T-helper 1 cell (primary cell): ENCODE measurements around the gene EPB41L4A.

Experiments used
- DNase-seq, 5 donors: peaks; one replicate each; pipeline ENCODE4 v3.0.0-alpha.2; 2012 to 2020

The EPB41L4A gene

DNA sequence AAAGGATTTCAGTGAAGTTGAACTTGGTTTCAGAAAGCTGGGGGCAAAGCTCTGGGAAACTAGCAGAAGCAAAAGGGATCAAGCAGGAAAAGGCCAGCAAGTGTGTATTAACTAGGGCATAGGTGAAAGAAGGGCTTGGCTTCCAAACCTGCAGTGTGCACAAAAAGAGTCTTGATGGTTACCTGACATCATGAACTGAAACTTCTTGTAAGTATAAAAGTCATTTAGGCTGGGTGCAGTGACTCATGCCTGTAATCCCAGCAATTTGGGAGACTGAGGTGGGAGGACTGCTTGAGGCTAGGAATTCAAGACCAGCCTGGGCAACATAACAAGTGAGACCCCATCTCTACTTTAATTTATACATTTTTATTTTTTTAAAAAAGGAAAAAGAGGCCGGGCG, 216.4 kb downstream of the EPB41L4A start:
- no peak for DNase-seq

DNA sequence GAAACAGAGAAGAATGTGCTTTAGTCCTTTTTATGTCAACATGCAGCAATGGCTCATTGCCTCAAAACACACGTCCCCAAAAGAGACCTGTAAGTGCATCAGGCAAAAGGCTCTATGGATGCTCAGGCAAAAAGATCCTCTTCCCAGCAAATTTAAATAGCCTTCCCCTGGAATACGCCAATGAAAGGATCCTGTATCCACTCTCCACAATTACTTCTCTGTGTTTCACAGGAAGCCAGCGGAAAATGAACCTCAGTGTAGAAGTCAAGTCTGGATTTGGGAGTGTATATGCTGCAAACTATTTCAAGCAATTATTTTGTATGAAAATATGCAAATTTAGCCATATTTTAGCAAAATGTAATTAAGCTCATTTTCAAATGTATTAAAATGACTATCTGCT, 217.9 kb downstream of the EPB41L4A start:
- no peak for DNase-seq

- DNase-seq, result no peak
Measured at GRCh38 chr5:112200131-112200530, 218.9 kb downstream of the EPB41L4A start.

- DNase-seq, result no peak
Measured at GRCh38 chr5:112196584-112196983, 222.5 kb downstream of the EPB41L4A start.

DNA sequence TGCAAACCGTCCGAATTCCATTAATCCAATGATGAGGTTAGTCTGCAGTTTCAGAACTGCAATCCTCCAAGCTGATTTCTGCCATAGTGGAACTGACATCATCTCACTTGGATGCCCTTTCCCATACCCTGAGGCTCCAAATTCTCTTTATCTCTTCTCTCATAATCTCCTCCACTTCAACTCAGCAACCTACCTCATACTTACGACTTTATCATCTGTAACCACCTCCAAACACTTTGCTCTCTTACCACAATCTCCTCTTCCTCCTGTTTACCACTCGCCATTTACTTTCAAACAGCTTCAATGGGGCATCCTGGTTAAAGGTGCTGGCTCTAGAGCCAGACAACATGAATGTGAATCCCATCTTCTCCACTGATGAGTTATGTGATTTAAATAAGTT, 223.2 kb downstream of the EPB41L4A start:
- no peak for DNase-seq

DNA sequence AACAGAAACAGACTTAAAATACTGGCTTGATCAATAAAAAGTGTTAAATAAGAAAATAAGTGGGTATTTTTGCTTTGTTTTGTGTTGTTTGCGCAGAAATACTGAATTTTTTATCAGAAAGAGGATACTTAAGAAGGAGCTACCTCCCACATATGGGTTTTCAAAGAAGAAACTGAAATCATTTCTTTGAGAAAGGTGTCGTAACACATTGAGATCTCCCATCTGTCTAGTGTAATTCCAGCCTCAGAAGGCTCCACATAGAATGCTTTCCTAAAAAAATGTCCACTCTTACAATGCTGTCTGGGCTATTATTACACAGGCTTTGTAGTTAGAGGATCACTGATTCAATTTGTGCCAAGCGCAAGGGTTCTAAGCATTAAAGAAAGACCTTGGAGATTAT, 226.2 kb downstream of the EPB41L4A start:
- no peak for DNase-seq

GRCh38 chr5:112192072-112192471, 227.0 kb downstream of the EPB41L4A start:
- no peak for DNase-seq

DNA sequence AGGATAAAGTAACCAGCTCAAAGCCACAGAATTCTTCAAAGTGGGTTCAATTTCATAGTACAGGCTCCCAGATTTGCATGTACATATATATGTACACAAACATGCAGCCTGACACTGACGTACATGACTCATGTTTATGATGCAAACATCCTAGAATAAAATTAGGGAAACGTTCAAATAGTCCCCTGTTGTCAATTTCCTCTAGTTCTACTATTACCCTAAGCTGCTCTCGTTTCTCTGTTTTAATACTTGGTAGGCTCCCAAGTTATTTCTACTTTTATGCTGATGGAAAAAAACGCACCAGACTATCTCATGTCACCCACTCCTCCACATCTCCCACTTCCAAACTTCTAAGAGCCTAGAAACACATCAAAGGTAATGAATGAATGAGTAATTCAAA, 229.7 kb downstream of the EPB41L4A start:
- DNase-seq, result no peak

DNA sequence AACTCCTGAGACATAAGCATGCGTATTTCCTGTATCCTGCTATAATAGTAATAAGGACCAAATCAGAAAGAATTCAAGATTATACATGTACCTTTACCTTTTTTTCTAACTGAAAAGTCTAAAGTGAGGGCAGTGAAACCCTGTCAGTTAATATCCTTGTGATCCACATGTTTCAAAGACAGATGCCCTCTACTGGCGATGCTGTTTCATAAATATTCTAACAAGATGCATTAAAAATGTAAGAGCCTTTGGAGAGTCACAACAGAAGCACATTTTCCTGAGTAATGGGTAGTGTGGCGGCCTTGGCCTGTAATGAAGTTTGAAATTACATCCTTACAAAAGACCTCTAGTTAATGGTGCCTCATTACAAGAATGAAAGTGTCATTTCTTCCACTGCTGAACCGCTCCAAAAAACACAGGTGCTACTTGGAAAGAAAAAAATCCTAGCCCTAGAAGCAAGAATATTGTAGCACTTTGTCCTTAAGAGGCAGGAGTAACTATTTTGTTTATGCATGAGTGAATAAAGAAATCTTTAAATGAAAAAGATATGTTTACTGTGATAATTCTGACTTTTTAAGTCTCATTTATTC, 232.6 kb downstream of the EPB41L4A start:
- DNase-seq, result peak in 1 of 5 donors; percentile 17

DNA sequence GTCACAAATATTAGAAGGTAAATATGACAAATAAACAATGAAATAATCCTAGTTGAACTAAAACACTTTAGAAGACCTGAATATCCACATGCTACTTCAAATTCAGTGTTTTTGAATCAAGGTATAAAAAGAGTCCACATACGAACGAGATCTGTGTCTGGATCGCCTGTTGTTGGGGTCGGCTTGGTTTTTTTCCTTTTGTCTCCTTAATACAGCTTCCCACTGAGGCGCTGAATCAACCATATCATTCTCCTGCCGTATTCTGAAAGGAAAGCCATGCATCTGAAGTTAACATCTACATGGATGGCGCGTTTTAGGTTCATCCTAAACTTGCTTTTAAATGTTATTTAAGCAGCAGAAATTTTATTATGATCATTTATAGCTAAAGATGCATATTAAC, 235.2 kb downstream of the EPB41L4A start:
- no peak for DNase-seq

GRCh38 chr5:112183103-112183711, 235.9 kb downstream of the EPB41L4A start:
- no peak for DNase-seq

- DNase-seq, result no peak
Measured at GRCh38 chr5:112179290-112179689, 239.8 kb downstream of the EPB41L4A start.

- DNase-seq, result peak in 2 of 5 donors; percentile 23 to 50
Measured at GRCh38 chr5:112174959-112175594, 244.0 kb downstream of the EPB41L4A start.

DNA sequence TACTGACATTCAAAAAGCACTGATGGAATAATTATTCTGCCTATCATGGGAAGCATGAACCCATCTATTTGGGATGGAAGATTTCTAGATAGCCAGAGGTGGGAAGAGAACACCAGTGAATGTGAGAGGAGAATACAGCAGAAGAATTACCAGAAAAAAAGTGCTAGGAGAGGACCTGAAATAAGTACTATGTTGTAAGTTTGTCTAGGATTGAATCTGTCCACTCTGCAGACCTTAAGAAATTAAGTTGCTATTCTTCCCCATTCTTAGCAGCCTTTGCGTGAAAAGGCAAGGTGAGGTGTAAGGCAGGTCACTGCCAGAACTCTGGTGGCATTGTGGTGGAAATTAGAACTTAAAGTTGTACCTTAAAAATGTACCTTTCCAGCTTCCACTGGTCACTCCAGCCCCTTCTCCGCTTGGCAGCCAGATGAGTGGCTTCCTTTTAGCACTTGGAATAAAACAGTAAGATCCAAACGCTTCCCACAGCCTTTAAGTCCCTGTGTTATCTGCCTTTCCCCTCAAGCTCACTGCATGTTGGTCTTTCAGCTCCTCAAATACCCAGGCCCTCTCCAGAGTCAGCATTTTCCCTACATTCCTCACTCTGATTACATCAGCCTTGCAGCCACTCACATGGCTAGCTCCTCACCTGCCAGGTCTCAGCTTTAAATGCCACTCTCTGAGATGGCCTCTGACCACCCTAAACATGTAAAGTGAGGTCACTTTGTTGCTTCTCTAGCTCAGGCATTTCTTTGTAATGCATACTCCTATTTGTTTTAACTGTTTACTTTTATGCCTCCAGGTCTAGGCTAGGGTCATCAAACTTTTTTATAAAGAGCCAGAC, 253.0 kb downstream of the EPB41L4A start:
- no peak for DNase-seq

DNA sequence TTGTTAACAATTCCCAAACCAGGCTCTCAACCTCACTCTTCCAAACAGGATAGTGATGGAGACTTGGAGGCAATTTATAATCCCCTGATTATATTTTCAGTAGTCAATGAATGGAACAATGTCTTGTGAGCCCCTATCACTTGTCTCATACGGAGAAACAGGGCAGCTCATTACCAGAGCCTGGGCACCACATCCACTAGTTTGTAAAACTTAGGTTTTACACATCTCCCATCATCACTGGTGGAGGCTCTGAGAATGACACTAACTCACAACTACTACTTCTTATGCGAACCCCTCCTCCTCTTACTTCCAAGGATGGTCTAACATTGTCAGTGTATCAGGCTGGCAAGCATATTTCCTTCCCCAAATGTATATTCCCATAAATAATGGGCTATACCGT, 253.7 kb downstream of the EPB41L4A start:
- no peak for DNase-seq

DNA sequence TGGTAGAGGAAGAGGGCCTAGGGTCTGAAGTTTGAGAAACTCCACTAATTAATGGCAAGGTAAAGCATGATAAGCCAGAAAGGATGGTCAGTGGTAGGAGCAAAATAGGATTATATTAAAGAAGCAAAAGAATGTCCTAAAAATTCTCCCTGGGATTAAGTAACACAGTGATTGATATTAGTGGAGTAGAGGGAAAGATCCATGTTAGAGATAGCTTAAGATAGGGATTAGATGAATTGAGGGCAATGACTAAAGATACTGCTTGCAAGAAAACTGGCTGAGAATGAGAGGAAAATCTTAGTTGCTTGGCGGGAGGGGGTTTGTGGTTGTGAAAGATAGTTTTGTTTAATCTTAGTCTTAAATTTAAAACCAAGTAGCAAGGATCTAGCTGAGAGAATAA, 255.6 kb downstream of the EPB41L4A start:
- DNase-seq, result no peak

DNA sequence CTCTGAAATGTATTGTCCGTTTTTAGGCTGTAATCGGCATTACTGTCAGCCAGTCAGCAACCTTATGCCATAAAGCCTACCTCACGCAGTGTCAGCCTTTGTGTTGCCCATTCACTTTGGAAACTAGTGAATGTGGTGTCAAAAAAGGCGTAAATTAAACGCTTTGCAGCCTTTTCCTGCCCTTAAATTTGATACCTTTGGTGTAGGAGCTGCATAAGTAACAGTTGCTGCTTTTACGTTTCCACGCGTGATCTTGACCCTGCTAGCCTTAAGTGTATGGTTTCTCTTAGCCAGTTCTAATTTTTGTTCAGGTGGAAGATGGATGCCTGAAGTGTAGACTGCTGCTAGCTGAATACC, 257.7 kb downstream of the EPB41L4A start:
- no peak for DNase-seq

DNA sequence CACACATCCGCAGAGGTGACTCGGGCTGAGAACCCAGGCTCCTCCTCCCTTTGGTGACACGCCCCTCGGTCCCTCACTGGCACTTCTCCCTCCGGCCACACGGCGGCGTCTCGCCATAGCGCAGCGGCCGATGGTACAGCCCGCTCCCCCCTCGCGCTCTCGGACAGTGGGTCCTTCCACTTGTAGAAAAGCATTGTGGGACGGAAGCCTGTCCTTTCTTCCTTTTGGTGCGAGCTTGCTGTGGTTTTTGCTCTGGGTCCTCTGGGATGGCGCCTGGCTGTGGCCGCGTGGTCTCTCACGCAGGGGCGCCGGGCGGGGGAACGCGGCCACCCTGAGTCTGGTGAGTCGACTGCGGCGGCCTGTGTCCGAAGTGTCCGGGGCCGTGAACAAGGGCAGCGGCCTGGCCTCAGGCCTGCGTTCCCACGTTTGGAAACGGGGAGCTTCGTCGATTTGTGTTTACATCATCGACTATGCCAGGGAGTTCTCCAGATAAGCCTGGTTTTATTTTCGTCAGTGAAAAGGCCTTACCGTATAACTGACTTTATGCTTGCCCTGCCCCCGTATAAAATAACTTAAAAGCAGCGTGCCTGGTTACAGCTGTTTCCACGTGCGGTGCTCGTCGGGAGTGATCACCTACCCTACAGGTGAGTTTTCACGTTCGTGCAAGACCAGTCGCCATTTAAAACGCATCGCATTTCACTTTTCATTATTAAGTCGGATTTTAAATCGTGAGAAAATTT, 258.3 kb downstream of the EPB41L4A start:
- DNase-seq, result peak; percentile 68 to 89 (median 80)

DNA sequence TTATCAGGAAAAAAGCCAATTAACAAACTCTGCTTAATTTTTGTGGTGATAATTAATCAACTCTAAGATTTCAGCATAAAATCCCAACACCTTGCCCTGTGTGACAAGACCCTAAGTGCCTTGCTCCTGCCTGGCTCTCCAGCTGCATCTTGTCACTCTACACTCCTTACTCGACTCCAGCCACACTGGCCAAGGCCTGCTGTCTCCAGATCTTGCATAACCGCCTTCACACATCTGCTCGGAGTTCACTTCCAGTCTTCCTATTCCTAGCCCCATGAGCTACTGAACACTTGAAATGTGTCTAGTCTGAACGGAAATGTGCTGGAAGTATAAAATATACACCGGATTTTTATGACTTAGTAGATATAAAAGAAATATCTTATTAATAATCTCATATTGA, 259.6 kb downstream of the EPB41L4A start:
- DNase-seq, result no peak

DNA sequence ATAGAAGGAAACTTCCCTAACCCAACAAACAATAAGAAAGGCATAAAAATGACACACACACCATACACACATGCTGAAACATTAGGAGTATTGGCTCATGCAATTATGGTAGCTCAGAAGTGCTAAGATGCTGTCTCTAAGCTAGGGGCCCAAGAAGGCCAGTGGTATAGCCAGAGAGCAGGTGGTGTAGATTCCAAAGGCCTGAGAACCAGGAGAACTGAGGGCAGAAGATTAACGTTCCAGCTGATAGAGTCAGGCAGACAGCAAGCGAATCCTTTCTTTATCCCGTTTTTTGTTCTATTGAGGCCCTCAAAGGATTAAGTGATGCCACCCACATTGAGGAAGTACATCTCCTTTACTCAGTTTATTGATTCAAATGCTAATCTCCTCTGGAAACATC, 262.9 kb downstream of the EPB41L4A start:
- no peak for DNase-seq

GRCh38 chr5:112154940-112155686, 264.0 kb downstream of the EPB41L4A start:
- peak in 1 of 5 donors; percentile 9 for DNase-seq

GRCh38 chr5:112149727-112150126, 269.4 kb downstream of the EPB41L4A start:
- no peak for DNase-seq
